ENCODE measurements around the gene BRD9.
"Not testable (repeated sequence)": the region's sequence is repeated elsewhere in the genome, so short reads cannot be mapped to it uniquely, and the experiment has no call there.

DNA sequence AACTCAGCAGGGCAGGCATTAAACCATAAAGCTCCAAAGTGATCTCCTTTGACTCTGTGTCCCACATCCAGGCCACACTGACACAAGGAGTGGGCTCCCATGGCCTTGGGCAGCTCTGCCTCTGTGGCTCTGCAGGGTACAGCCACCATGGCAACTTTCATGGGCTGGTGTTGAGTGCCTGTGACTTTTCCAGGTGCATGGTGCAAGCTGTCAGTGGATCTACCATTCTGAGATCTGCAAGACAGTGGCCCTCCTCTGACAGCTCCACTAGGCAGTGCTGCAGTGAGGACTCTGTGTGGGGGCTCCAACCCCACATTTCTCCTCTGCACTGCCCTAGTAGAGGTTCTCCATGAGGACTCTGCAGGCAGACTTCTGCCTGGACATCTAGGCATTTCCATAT lies 41.4 kb upstream of the BRD9 start:
- TF ChIP-seq, protein P1, sequence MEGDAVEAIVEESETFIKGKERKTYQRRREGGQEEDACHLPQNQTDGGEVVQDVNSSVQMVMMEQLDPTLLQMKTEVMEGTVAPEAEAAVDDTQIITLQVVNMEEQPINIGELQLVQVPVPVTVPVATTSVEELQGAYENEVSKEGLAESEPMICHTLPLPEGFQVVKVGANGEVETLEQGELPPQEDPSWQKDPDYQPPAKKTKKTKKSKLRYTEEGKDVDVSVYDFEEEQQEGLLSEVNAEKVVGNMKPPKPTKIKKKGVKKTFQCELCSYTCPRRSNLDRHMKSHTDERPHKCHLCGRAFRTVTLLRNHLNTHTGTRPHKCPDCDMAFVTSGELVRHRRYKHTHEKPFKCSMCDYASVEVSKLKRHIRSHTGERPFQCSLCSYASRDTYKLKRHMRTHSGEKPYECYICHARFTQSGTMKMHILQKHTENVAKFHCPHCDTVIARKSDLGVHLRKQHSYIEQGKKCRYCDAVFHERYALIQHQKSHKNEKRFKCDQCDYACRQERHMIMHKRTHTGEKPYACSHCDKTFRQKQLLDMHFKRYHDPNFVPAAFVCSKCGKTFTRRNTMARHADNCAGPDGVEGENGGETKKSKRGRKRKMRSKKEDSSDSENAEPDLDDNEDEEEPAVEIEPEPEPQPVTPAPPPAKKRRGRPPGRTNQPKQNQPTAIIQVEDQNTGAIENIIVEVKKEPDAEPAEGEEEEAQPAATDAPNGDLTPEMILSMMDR (IDR thresholded peaks at IDR 0.05; ENCODE audit: poor library complexity) = not testable (repeated sequence)
- not testable (repeated sequence) for TF ChIP-seq EZH2 (IDR thresholded peaks at IDR 0.05; ENCODE audit: borderline replicate concordance); EZH2phosphoT487 (IDR thresholded peaks at IDR 0.05; ENCODE audit: low read depth, severe bottlenecking, unreplicated experiment)
